Liver (tissue), 3 donors: ENCODE measurements around the gene CUEDC1.

Experiments
- CTCF ChIP-seq: fragments of 150-350 bp; IDR thresholded peaks from 2 replicates; pipeline ENCODE4 v1.5.1; 2017; ENCODE audit warnings: improper control_type of control experiment, low read depth, low read length; ENCODE audit not compliant: missing input control
- FOXA1 ChIP-seq: IDR thresholded peaks from 2 replicates; pipeline ENCODE4 v1.6.1; 2016; ENCODE audit warnings: antibody characterized with exemption
- JUND ChIP-seq, 2 donors: IDR thresholded peaks; 2 replicates each; pipeline ENCODE4 v1.6.1; 2016; ENCODE audit warnings: antibody characterized with exemption in 2 of 2
- MAX ChIP-seq: IDR thresholded peaks from 2 replicates; pipeline ENCODE4 v1.6.1; 2016; ENCODE audit warnings: antibody characterized with exemption
- RAD21 ChIP-seq, 2 donors: IDR thresholded peaks; 2 replicates each; pipeline ENCODE4 v1.6.1; 2016; ENCODE audit warnings: antibody characterized with exemption in 2 of 2, mild to moderate bottlenecking in 2 of 2
- REST ChIP-seq: IDR thresholded peaks from 2 replicates; pipeline ENCODE4 v1.6.1; 2016; ENCODE audit warnings: antibody characterized with exemption, mild to moderate bottlenecking
- SP1 ChIP-seq: IDR thresholded peaks from 2 replicates; pipeline ENCODE4 v1.6.1; 2018; ENCODE audit warnings: antibody characterized with exemption, mild to moderate bottlenecking
- TAF1 ChIP-seq: conservative IDR thresholded peaks from 2 replicates; pipeline ENCODE4 v1.6.1; 2016; ENCODE audit warnings: antibody characterized with exemption, mild to moderate bottlenecking
- YY1 ChIP-seq: IDR thresholded peaks from 2 replicates; pipeline ENCODE4 v1.6.1; 2016; ENCODE audit warnings: antibody characterized with exemption, mild to moderate bottlenecking
- ZBTB33 ChIP-seq: IDR thresholded peaks from 2 replicates; pipeline ENCODE4 v1.6.1; 2016; ENCODE audit warnings: antibody characterized with exemption
- donor health status: healthy.
- donor health status: healthy.

- TF ChIP-seq MAX (no peak), SP1 (no peak), CTCF (peak; percentile 71), FOXA1 (no peak), JUND (IDR thresholded peaks at IDR 0.05) (no peak), RAD21 (IDR thresholded peaks at IDR 0.05) (peak; percentile 88 to 90), TAF1 (no peak), REST (no peak), YY1 (no peak), ZBTB33 (no peak)
Observed at GRCh38 chr17:57995076-57995956, 40.1 kb upstream of the CUEDC1 start.
